HL-60/S4 treated with retinoic acid at 250 ng/mL for 4 days and 3 days (cell line): ENCODE data around the gene GPR155.

Source experiments
- in situ Hi-C: fragments of 300-500 bp; cut with MboI; formaldehyde crosslinking; loops from 2 replicates; pipeline ENCODE4 v1.7.0; 2022; ENCODE audit warnings: low sequenced_read_pairs

The GPR155 gene

GRCh38 chr2:174486563-174487107 lies at the start of gene GPR155:
Gene GPR155, minus strand, starts transcription at chr2:174487029. Its CDS starts 5,073 bp downstream, at chr2:174481956.
- in situ Hi-C loops: no loop called here

- in situ Hi-C loops: no loop called here
These were observed 49.2 kb upstream of the GPR155 start for GRCh38 chr2:174535757-174536703.

- in situ Hi-C loops: no loop called here
These were observed 48.3 kb upstream of the GPR155 start for GRCh38 chr2:174535083-174535482.

- in situ Hi-C loops: no loop called here
These were observed 43.1 kb upstream of the GPR155 start for GRCh38 chr2:174529916-174530315.

GRCh38 chr2:174527959-174528358 lies 41.1 kb upstream of the GPR155 start:
- in situ Hi-C loops: no loop called here

GRCh38 chr2:174527101-174527721 lies 40.4 kb upstream of the GPR155 start:
- in situ Hi-C loops: no loop called here

GRCh38 chr2:174524527-174524926 lies 37.7 kb upstream of the GPR155 start:
- in situ Hi-C loops: no loop called here

GRCh38 chr2:174522553-174522952 lies 35.7 kb upstream of the GPR155 start:
- in situ Hi-C loops: no loop called here

- in situ Hi-C loops: no loop called here
These were observed 31.6 kb upstream of the GPR155 start for GRCh38 chr2:174518395-174518794.

- in situ Hi-C loops: no loop called here
These were observed 29.9 kb upstream of the GPR155 start for GRCh38 chr2:174516501-174517378.

GRCh38 chr2:174512345-174512744 lies 25.5 kb upstream of the GPR155 start:
- in situ Hi-C loops: no loop called here

GRCh38 chr2:174511580-174512260 lies 24.9 kb upstream of the GPR155 start:
- in situ Hi-C loops: no loop called here

GRCh38 chr2:174510583-174511189 lies 23.9 kb upstream of the GPR155 start:
- in situ Hi-C loops: no loop called here

- in situ Hi-C loops: no loop called here
These were observed 16.5 kb upstream of the GPR155 start for GRCh38 chr2:174503161-174503809.

- in situ Hi-C loops: no loop called here
These were observed 12.5 kb upstream of the GPR155 start for GRCh38 chr2:174499371-174499770.

- in situ Hi-C loops: no loop called here
These were observed 8.7 kb upstream of the GPR155 start for GRCh38 chr2:174495365-174496012.

- in situ Hi-C loops: no loop called here
These were observed 6.9 kb upstream of the GPR155 start for GRCh38 chr2:174493549-174494331.

GRCh38 chr2:174492963-174493431 lies 6.2 kb upstream of the GPR155 start:
- in situ Hi-C loops: no loop called here
